Iris pigment epithelial cell (primary cell): ENCODE data around the gene RAB15.

Source experiments
- DNase-seq: peaks from one replicate; pipeline ENCODE4 v3.0.0-alpha.2; 2011; ENCODE audit warnings: low read depth

RAB15 gene

DNA sequence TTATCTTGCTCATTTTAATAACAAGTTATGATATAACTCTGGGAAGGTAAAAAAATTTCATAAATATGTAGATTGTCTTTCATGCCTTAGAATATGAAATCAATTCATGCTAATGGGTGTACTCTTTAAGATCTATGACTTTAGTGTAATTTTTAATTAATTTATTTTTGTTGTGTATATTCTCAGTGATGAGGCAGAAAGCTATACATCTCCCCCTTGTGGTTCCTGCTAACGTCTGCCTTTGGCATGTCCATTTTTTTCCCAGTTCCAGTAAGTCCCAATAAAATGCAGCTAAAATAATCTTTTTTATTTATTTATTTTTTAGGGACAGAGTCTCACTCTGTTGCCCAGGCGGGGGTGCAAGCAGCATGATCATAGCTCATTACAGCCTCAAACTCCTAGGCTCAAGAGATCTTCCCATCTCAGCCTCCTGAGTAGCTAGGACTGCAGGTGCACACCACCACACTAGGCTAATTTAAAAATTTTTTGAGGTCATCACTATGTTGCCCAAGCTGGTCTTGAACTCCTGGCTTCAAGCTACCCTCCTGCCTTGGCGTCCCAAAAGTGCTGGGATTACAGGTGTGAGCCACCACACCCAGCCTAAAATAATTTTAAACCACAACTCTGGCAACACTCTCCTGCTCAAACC, 61.2 kb downstream of the RAB15 start:
- peak; percentile 62 for DNase-seq

DNA sequence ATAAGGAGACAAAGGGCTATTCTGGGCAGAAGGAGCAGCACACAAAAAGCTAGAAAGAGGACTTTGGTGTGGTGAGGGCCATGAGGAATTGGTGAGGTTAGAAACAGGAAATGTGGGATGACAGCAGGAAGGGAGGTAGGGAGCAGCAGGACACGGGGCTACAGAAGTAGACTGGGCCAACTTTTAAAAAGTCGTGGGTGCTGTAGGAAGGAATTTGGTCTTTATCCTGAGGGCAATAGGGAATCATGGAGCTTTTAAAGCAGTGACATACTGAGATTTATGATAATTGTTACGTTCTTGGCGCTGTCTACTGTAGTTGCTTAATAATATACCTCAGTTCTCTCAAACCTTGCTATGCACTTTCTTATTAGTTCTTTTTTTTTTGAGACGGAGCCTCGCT, 66.1 kb downstream of the RAB15 start:
- no peak for DNase-seq

DNA sequence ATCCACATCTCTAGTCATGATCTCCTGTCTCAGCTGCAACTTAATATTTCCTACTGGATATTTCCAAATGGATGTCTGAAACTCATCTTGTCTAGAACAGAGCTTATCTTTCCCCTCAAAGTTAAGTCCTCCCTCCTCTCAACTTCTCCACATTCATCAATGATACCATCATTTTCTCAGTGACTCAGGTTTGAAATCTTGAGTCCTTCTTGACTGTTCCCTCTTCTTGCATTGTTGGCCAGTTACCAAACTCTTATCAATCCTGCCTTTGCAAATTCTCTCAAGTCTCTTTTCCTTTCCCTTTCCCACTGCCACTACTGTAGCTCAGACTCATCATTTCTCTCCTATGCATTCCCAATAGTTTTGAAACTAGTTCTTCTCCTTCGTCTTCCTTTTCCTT, 72.2 kb downstream of the RAB15 start:
- peak; percentile 69 for DNase-seq
